ENCODE data around the gene TNFAIP8L1.
A peak's percentile ranks its signal among the peaks of the same experiment; 100 is the strongest.

TNFAIP8L1 gene

DNA sequence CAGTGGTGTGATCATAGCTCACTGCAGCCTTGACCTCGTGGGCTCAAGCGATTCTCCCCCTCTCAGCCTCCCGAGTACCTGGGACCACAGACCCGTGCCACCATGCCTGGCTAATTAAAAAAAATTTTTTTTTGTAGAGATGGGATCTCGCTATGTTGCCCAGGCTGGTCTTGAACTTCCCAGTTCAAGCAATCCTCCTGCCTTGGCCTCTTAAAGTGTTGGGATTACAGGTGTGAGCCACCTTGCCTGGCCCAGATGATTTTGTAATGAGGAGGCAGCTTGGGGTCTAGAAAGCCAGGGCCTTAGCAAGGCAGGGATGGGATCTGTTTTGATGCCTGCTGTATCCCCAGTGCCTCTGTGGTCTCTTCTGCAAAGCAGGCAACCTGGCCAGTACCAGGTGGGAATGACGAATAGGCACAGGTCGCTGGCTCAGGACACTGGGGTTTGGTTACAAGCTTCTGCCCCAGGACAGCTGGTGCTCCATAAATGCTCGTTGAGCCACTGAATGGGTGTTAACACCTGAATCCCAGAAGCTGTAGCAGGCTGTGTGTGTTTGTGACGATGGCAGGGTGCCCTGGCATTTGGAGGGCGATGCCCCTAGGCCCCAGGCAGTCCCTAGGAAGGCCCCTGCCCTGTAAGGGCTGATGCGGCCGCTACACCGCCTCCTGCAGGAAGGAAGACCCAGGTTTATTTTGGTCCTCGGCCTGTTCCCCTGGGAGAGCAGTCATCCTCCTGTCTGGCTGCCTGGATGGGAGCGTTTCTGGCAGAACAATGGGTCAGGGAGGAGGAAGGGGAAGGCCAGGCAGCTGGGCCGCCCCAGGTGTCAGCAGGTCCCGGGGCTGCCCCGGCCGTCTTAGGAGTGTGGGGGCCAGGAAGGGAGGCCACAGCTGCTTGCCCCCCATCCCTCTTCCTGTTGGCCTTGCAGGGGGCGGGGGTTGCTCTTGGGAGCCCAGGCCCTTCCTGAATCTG lies 8.6 kb downstream of the TNFAIP8L1 start:
- no peak for DNase-seq (ENCODE audit: low read depth in 2 of 2, low spot score in 1 of 2)

DNA sequence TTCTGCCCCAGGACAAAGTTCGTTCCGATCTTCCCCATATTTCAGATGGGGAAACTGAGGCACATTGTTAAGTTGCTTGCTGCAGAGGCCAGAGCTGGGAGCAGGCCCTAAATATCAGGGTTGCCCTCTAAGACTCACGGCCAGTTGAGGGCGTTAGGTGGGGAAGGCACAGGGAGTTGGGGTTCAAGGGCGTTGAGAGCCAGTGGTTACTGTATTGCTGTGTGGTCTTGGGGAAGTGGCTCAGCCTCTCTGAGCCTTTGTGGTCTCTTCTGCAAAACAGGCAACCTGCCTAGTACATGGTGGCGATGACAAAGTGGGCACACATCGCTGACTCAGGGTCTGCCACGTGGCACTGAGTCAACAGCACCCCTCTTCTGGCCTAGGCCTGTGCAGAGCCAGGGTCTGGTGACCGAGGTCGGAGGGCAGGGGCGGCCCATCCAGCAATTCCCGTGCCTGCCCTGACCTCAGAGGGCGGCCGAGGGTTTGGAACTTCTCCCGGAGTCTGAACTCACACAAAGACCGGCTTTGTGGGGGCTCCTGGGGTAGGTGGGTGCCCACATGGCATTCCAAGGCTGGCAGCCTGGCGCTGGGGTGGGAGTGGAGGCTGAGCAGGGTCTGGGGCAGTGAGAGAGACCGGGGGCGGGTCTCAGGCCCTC lies 10.2 kb downstream of the TNFAIP8L1 start:
- no peak for DNase-seq (ENCODE audit: low read depth in 2 of 2, low spot score in 1 of 2)

DNA sequence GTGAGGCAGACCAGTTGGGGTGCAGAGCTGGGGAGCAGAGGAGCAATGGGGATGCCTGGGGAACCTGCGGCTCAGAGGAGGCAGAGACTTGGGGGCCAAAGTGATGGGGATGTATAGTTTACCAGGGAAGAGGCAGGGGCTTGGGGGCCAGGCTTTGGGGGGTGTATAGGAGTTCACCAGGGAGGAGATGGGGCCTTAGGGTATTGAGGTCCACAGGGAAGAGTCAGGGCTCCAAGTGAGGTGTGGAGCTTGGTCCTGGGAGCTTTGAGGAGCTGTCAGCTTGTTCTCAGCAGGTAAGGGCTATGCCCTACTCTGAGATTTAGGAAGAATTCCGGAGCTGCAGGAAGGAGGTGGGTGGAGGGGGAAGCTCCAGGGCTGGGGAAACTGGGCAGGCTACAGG lies 10.8 kb downstream of the TNFAIP8L1 start:
- DNase-seq (ENCODE audit: low read depth in 2 of 2, low spot score in 1 of 2) = no peak

DNA sequence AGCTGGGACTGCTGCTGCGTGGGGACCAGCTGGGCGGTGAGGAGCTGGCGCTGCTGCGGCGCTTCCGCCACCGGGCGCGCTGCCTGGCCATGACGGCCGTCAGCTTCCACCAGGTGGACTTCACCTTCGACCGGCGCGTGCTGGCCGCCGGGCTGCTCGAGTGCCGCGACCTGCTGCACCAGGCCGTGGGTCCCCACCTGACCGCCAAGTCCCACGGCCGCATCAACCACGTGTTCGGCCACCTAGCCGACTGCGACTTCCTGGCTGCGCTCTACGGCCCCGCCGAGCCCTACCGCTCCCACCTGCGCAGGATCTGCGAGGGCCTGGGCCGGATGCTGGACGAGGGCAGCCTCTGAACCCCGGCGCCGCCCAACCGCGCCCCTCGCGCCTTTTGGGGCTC lies 12.8 kb downstream of the TNFAIP8L1 start:
- no peak for DNase-seq (ENCODE audit: low read depth in 2 of 2, low spot score in 1 of 2)

DNA sequence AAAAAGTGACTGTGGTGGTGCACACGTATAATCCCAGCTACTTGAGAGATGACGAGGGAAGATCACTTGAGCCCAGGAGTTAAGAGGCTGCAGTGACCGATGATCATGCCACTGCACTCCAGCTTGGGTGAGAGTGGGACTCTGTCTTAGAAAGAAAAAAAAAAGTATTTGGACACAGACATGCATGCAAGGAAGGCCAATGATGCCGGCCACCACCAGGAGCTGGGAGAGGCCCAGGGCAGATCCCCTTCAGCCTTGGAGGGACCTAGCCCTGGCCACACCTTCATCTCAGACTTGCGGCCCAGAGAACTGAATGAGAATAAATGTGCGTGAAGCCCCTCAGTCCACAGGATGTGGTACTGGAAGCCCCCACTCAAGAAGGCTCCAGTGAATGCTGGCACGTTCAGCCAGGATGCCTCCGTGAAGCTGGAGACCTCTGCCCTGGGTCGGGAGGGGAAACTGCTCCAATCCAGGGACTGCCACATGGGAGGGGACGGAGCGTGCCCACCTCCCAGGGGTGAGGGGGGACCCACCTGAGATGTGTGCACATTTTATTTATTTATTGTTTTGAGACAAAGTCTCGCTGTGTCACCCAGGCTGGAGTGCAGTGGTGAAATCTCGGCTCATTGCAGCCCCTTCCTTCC lies 14.6 kb downstream of the TNFAIP8L1 start:
- no peak for DNase-seq (ENCODE audit: low read depth in 2 of 2, low spot score in 1 of 2)

DNA sequence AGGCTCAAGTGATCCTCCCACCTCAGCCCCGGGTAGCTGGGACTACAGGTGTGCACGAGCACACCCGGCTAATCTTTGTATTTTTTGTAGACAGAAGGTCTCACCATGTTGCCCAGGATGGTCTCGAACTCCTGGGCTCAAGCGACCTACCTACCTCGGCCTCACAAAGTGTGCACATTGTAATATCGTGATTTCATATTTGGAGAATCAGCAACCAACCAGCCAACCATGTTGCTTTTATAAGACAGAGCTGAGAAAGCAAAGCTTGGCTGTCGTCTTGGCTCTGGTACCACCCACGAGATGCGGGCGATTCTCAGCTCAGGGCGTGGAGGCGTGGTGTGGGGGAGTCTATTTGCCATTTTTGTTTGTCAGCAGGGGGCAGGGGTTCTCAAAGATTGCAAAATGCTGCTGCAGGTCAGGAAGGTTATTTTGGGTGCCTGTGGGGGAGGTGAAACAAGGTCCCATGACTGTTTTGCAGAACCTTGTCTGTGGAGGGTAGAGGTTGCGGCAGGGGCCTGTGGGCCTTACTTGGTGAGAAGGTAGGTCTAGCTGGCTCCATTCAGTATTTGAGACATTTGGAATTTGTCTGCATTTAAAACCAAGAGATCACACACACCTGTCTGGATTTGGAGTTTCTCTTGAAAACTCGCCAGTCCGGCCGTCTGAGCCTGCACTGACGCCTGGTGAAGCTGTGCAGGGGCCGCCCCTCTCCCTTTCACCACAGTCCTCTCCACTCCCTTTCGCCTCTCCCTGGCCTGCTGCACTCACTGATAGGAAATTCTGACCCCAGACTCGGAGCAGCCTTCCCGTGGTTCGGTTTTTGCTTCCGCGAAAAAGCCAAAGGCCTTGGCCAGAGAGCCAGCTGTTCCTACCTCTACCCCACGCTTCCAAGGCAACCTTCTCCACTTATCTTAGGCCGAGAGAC lies 15.4 kb downstream of the TNFAIP8L1 start:
- DNase-seq (ENCODE audit: low read depth in 2 of 2, low spot score in 1 of 2) = no peak

DNA sequence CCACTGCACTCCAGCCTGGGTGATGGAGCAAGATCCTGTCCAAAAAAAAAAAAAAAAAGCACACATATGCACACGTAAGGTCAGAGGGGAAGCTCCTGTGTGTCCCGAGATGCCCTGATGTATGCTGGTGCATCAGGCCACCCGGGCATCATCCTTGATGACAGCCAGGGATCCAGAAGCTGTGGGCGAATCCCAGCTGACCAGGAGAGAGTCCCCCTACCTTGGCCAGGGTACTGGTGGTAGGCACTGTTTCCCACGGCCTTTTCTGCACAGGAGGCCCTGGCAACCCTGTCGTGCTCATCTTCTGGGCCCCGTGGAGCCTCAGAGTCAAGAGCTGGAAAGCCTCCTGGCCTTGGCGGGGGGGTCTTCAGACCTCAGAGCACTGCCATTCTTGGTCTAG lies 16.8 kb downstream of the TNFAIP8L1 start:
- DNase-seq (ENCODE audit: low read depth in 2 of 2, low spot score in 1 of 2) = no peak

DNA sequence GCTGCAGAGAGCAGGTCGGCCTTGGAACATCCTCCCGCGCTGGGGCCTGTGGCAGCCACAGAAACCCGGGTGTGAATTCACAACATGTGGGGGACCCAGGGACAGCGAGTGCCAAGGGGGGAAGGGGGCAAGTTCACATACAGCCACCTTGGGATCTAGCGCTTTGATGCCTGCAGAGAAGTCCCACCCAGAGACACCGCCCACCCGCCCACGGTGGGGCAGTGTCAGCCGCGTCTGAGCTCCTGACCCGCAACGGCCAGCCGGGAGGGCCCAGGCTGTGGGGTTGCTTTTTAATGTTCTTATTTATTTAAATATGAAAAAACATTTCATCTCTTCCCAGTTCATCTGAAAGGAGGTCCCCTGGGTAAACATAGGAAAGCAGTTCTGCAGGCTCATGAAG lies 17.9 kb downstream of the TNFAIP8L1 start:
- no peak for DNase-seq (ENCODE audit: low read depth in 2 of 2, low spot score in 1 of 2)

DNA sequence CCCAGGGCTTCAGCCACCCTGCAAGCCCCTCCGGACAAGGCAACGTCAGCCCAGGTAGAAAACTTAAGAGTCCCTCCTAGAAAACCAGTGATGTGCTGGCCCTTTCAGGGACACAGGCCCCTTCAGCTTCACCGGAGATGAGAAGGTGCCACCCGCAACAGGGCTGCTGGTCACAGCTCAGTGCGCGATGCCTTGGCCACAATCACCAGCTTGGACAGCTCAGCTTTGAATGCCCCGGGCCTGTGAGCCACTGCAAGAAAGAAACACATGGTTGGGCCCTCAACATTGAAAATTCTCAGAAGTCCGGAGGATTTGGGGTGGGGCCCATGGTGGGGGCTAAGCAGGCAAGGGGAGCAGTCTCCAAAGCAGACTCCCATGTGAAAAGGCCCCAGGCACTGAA lies 18.5 kb downstream of the TNFAIP8L1 start:
- no peak for DNase-seq (ENCODE audit: low read depth in 2 of 2, low spot score in 1 of 2)

DNA sequence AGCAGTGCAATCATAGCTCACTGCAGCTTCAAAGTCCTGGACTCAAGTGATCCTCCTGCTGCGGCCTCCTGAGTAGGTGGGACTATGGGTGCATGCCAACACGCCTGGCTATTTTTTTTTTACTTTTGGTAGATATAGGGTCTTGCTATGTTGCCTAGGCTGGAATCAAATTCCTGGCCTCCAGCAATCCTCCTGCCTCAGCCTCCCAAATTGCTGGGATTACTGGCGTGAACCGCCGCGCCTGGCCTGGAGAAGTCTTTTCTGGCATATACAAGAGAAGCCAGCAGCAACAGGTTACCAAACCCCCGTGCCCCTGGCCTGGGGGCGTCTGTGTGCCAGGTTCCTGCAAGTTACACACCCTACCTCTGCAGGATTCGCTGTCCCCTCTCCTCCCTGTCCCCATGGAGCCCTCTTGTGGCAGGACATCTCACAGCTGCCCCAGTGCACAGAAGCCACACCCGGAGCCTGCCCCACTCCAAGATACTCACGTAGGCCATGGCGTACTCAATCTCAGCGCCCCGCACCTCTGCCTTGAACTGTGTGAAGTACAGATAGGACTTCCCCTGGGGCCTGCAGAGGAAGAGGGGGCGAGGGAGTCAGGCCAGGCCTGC lies 21.0 kb downstream of the TNFAIP8L1 start:
- DNase-seq (ENCODE audit: low read depth in 2 of 2, low spot score in 1 of 2) = no peak

DNA sequence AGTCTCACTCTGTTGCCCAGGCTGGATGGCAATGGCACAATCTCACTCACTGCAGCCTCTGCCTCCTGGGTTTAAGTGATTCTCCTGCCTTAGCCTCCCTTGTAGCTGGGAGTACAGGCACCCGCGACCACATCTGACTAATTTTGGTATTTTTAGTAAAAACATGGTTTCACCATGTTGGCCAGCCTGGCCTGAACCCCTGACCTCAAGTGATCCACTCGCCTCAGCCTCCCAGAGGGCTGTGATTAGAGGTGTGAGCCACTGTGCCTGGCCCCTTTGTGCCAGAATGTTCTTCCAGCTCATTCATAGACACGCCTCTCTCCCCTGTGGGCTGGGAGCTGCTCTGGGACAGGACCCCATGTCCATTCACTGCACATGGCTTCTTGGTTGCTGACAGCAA lies 21.7 kb downstream of the TNFAIP8L1 start:
- no peak for DNase-seq (ENCODE audit: low read depth in 2 of 2, low spot score in 1 of 2)

DNA sequence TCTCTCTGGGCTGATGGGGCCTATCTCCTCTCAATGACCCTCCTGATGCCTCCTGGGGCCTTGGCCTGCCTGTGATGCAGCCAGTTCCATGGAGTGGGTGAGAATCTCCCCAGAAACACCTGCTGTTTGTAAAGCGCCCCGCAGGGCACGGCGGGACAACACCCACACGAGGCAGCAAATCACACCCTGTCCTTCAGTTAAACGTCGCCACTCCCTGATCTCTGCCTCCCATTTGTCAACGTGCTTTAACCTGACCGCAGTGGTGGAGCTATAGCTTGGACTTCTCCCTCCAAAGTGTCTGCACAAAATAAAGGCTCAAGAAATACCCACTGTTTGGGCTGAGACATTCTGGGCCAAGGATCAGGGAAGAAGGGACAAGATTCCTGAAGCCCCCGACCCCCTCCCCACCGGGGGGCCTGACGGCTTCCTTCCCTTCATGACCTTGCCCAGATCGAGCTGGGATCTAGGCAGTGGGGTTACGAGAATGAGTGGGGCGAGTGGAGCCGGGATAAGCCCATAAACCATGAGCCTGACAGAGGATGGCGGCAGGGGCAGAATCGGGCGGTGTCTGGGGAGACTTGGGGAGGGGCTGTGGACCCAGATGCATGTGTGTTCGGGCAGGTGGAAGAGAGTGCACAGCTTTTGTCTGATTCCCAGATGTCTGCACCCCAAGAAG lies 22.8 kb downstream of the TNFAIP8L1 start:
- DNase-seq (ENCODE audit: low read depth in 2 of 2, low spot score in 1 of 2) = no peak

DNA sequence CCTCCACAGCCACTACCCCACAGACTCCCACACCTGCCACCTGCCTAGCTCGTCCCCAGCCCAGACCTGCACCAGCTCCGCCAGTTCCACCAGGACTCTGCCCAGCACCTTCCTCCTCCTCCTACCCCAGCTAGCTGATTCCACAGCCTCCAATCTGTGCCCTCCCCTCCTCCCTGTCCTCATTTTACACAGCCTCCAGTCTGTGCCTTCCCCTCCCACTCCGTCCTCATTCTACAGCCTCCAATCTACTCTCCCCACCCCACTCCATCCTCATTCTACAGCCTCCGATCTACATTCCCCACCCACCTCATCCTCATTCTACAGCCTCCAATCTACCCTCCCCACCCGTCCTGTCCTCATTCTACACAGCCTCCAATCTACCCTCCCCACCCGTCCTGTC lies 23.5 kb downstream of the TNFAIP8L1 start:
- no peak for DNase-seq (ENCODE audit: low read depth in 2 of 2, low spot score in 1 of 2)

DNA sequence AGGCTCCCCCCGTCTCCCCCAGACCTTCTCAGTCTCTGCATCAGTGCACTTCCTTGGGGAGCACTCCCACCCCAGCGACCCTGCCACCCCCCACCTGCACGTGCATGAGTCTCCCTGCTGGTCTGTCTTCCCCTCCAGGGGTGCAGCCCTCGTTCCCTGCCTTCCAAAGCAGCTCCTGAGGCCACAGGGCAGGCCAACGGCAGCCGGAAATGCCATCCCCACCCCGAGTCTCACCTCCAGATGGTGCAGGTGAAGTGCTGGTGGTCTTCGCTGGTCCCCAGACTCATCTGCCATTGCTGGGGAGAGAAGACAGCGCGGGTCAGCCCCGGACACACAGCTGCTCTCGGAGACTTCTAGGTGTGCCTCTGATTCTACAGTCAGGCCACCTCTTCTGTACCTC lies 25.3 kb downstream of the TNFAIP8L1 start:
- DNase-seq (ENCODE audit: low read depth in 2 of 2, low spot score in 1 of 2) = no peak

DNA sequence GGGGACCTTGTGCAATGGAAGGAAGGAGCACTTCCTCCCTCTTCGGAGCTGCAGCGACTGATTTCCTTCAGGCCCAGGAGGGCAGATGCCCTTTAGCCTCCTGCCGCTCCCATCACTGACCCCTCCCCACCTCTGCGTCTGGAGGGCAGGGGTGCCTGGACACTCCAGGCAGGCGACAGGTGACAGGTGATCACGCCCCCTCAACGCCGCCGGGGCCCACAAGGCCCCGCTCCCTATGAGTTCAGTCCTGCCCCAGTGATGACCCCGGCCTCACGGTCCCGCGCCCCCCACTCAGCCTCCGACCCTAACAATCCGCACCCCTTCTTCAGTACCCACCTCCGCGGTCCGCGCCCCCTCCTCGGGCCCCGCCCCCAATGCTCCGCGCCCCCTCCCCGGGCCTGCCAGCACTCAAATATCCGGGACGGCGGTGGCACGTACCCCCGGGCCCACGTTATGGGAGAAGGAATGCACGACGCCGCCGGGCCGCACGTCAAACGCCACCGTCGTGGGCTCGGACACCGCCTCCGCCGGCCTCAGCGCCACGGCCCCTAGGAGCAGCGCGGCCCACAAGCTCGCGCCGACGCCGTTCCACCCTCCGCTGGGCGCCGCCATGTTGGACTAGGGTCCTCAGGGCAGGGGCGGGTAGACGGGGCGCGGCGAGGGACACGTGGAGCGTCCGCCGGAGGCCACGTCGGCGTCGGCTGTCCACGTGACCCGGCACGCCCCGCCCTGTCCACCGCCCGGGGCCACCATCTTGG lies 30.6 kb downstream of the TNFAIP8L1 start, which contains the start of gene MYDGF:
TSS of gene MYDGF (minus strand) at position 620 of the 758 bp plus-strand sequence. CDS start at position 612, 8 bp downstream.
- peak; percentile 84 to 88 for DNase-seq (ENCODE audit: low read depth in 2 of 2, low spot score in 1 of 2)

DNA sequence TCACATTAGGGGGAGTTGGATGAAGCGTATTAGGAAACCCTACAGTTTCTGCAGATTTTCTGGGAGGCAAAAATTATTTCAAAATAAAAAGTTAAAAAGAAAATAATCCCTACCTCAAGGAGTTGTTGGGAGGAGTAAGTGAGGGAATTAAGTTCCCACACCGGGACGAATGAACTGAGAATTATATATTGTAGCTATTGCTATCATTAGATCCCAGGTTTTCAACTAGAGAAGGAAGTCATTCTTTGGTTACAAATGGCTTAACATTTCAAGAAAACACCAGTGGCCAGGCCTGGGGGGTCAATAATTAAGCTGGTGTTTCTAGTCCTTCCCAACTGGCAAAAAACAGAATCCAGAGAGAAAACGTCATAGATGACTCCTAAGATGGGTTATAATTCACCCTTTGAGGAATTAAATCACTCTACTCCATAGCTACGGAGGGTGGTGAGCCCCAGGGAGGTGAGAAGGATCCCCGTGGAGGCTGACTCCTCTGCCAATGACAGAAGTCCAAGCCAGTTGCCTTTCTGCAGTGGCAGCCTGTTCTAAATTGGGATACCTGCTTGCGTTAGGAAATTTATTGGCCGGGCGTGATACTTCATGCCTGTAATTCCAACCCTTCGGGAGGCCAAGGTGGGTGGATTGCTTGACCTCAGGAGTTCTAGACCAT lies 32.0 kb downstream of the TNFAIP8L1 start:
- DNase-seq (ENCODE audit: low read depth in 2 of 2, low spot score in 1 of 2) = no peak

DNA sequence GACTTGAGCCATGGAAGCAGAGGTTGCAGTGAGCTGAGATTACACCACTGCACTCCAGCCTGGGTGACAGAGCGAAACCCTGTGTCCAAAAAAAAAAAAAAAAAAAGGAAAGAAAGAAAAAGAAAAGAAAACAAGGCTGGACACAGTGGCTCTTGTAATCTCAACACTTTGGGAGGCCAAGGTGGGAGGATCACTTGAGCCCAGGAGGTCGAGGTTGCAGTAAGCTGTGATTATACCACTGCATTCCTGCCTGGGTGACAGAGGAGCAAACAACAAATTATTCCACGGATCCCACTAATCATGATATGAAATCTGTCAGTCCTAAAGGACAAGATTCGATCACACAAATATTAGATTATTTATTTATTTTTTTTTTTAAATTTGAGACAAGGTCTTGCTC lies 33.9 kb downstream of the TNFAIP8L1 start:
- DNase-seq (ENCODE audit: low read depth in 2 of 2, low spot score in 1 of 2) = no peak

DNA sequence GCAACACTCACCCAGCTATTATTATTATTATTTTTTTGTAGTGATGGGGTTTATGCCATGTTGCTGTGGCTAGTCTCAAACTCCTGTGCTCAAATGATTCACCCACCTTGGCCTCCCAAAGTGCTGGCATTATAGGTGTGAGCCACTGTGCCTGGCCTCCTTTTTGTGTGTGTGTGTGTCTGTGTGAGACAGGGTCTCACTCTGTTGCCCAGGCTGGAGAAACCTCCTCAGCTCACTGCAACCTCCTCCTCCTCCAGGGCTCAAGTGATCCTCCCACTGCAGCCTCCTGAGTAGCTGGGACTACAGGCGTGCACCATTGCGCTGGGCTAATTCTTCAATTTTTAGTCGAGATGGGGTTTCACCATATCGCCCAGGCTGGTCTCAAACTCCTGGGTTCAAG lies 34.4 kb downstream of the TNFAIP8L1 start:
- no peak for DNase-seq (ENCODE audit: low read depth in 2 of 2, low spot score in 1 of 2)

DNA sequence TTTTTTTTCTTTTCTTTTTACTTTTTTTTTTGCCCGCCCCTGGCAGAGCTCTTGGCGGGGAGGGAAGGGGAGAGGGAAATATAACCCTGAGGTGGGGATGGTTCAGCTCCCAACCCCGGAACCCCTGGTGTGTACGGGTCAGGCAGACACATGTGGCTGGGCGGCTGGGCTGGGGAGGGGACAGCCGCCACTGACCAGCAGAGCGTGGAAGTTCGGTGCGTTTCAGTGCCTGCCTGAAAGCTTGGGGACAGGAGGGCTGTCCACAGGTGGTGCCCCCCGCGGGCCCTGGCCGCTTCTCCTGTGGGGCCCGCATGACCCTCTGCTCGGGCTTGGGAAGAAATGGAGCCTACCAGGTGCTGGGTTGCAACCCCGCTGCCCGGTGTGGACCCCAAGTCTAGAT lies 36.0 kb downstream of the TNFAIP8L1 start:
- DNase-seq (ENCODE audit: low read depth in 2 of 2, low spot score in 1 of 2) = no peak
